Non-pigmented ciliary epithelial cell (primary cell): ENCODE results near the gene CLIP3.
A peak's percentile ranks its signal among the peaks of the same experiment; 100 is the strongest.
"Not testable (repeated sequence)": the region's sequence is repeated elsewhere in the genome, so short reads cannot be mapped to it uniquely, and the experiment has no call there.

Experiments used
- DNase-seq: peaks from one replicate; pipeline ENCODE4 v3.0.0-alpha.2; 2010; ENCODE audit warnings: low read depth

The CLIP3 gene

GRCh38 chr19:36047835-36048234 lies 15.2 kb upstream of the CLIP3 start:
- DNase-seq = no peak

GRCh38 chr19:36046443-36047050 lies 13.9 kb upstream of the CLIP3 start:
- DNase-seq = no peak

GRCh38 chr19:36043952-36044351 lies 11.3 kb upstream of the CLIP3 start:
- no peak for DNase-seq

GRCh38 chr19:36041831-36042230 lies 9.2 kb upstream of the CLIP3 start:
- DNase-seq = peak; percentile 81

GRCh38 chr19:36041092-36041491 lies 8.4 kb upstream of the CLIP3 start:
- DNase-seq = not testable (repeated sequence)

GRCh38 chr19:36040495-36040894 lies 7.8 kb upstream of the CLIP3 start:
- DNase-seq = no peak

- no peak for DNase-seq
Measured at GRCh38 chr19:36031308-36031707, 1.4 kb downstream of the CLIP3 start.

- no peak for DNase-seq
Measured at GRCh38 chr19:36030264-36031148, 2.2 kb downstream of the CLIP3 start.

- DNase-seq = no peak
Measured at GRCh38 chr19:36028313-36029041, 4.2 kb downstream of the CLIP3 start.

- no peak for DNase-seq
Measured at GRCh38 chr19:36027696-36028095, 5.0 kb downstream of the CLIP3 start.

GRCh38 chr19:36026091-36026876 lies 6.4 kb downstream of the CLIP3 start:
- no peak for DNase-seq

- DNase-seq = no peak
Measured at GRCh38 chr19:36025541-36025940, 7.1 kb downstream of the CLIP3 start.

GRCh38 chr19:36023432-36023831 lies 9.2 kb downstream of the CLIP3 start:
- no peak for DNase-seq

GRCh38 chr19:36019061-36019670 lies 13.5 kb downstream of the CLIP3 start:
- no peak for DNase-seq

- peak; percentile 89 for DNase-seq
Measured at GRCh38 chr19:36014012-36014924, 18.4 kb downstream of the CLIP3 start, which contains the start of gene ALKBH6. TSS of gene ALKBH6 (minus strand) at chr19:36014213. CDS start at chr19:36013397, 816 bp downstream.

GRCh38 chr19:36013280-36014011 lies 19.2 kb downstream of the CLIP3 start:
- no peak for DNase-seq

GRCh38 chr19:36010402-36010801 lies 22.3 kb downstream of the CLIP3 start:
- no peak for DNase-seq

GRCh38 chr19:36009633-36010379 lies 22.9 kb downstream of the CLIP3 start:
- no peak for DNase-seq

GRCh38 chr19:36009220-36009619 lies 23.5 kb downstream of the CLIP3 start:
- no peak for DNase-seq
